SU-DHL-6 (cell line): ENCODE measurements around the gene LDB2.

Experiments
- H2AFZ ChIP-seq: fragments of 200-600 bp; sonication (generic); 2 replicates; pipeline ENCODE4 v1.6.1; 2014; ENCODE audit warnings: low read depth, mild to moderate bottlenecking, moderate library complexity, mixed read lengths, antibody characterized with exemption, low read length; ENCODE audit not compliant: severe bottlenecking
- H3F3A ChIP-seq: fragments of 200-600 bp; shearing (Covaris generic); 2 replicates; pipeline ENCODE4 v1.6.0; 2016; ENCODE audit warnings: antibody characterized with exemption, mild to moderate bottlenecking; ENCODE audit not compliant: insufficient read depth
- H3K27ac ChIP-seq: fragments of 200-600 bp; sonication (generic); 2 replicates; pipeline ENCODE4 v1.5.1; 2016; ENCODE audit warnings: low read depth, mild to moderate bottlenecking, low read length, moderate library complexity, mixed read lengths
- H3K27me3 ChIP-seq: fragments of 200-600 bp; sonication (generic), shearing (Covaris generic); 2 replicates; pipeline ENCODE4 v1.6.0; 2014; ENCODE audit warnings: mild to moderate bottlenecking, low read length
- H3K36me3 ChIP-seq: fragments of 200-600 bp; sonication (generic); 2 replicates; pipeline ENCODE4 v1.6.1; 2014; ENCODE audit warnings: mild to moderate bottlenecking, low read length, mixed read lengths
- H3K4me2 ChIP-seq: fragments of 300-600, 200-600 bp; shearing (Covaris generic), sonication (generic); 2 replicates; pipeline ENCODE4 v1.6.0; 2014; ENCODE audit warnings: low read length, low read depth, mild to moderate bottlenecking; ENCODE audit not compliant: poor library complexity, severe bottlenecking
- H3K4me3 ChIP-seq: fragments of 200-600 bp; sonication (generic); 2 replicates; pipeline ENCODE4 v1.5.1; 2014; ENCODE audit warnings: antibody characterized with exemption, low read length, mild to moderate bottlenecking, mixed read lengths; ENCODE audit not compliant: insufficient read depth, poor library complexity, severe bottlenecking
- H3K79me2 ChIP-seq: fragments of 200-600 bp; sonication (generic); 2 replicates; pipeline ENCODE4 v1.6.1; 2014; ENCODE audit warnings: mild to moderate bottlenecking, low read length, moderate library complexity; ENCODE audit not compliant: insufficient read depth
- H3K9ac ChIP-seq: fragments of 200-600 bp; sonication (generic); 2 replicates; pipeline ENCODE4 v1.7.0; 2014; ENCODE audit warnings: mild to moderate bottlenecking, low read length
- H3K9me2 ChIP-seq: fragments of 200-600 bp; sonication (generic); replicated peaks from 2 replicates; pipeline ENCODE4 v1.6.1; 2014; ENCODE audit warnings: low read length; ENCODE audit not compliant: insufficient read depth
- H3K9me3 ChIP-seq: fragments of 200-600 bp; sonication (generic); 2 replicates; pipeline ENCODE4 v1.6.1; 2014; ENCODE audit warnings: low read length, mixed read lengths; ENCODE audit not compliant: insufficient read depth
- H4K20me1 ChIP-seq: fragments of 200-600 bp; sonication (generic); 2 replicates; pipeline ENCODE4 v1.6.1; 2014; ENCODE audit warnings: low read depth, mild to moderate bottlenecking, antibody characterized with exemption, low read length, moderate library complexity, mixed read lengths
- CTCF ChIP-seq: fragments of 200-600 bp; sonication (generic); IDR thresholded peaks from one replicate; pipeline ENCODE4 v1.5.1; 2017; ENCODE audit warnings: antibody characterized with exemption, mild to moderate bottlenecking, low read length, moderate library complexity; ENCODE audit not compliant: insufficient read depth, poor library complexity, severe bottlenecking
- EZH2phosphoT487 ChIP-seq: fragments of 200-600 bp; sonication (generic), shearing (Covaris generic); conservative IDR thresholded peaks from 2 replicates; pipeline ENCODE4 v1.6.1; 2018; ENCODE audit warnings: mild to moderate bottlenecking, antibody characterized with exemption, low read length, moderate library complexity, mixed read lengths

LDB2 gene

DNA sequence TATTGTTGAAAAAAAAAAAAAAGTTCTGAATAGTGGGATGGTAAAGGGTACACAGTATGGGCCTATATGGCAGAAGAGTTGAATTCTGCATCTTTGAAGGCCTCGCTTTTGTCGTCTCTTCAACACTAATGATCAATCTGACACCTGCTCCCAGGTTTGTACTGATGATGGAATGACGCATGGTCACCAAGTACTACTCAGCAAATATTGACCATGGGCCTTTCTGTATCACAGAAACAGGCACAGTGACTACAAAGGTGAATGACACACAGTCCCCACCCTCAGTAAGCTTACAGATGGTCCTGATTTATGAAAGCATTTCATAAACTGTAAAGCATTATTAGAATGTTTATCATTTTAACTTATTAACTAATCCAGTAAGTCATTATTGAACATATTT is 152.6 kb downstream of the LDB2 start:
- TF ChIP-seq EZH2phosphoT487: no peak
- Histone ChIP-seq H3K4me3 (no peak overlapping the region), H3K79me2 (no peaks in the 10 kb centered on the region), H3K9ac (no peak overlapping the region), H3K36me3 (no peaks in the 10 kb centered on the region), H3K9me2 (no peaks in the 10 kb centered on the region), H3K4me2 (no peak overlapping the region), H3K27ac (no peak overlapping the region), H3F3A (no peaks in the 10 kb centered on the region), H2AFZ (no peak overlapping the region), H3K27me3 (no peaks in the 10 kb centered on the region), H4K20me1 (no peaks in the 10 kb centered on the region), H3K9me3 (no peaks in the 10 kb centered on the region)

DNA sequence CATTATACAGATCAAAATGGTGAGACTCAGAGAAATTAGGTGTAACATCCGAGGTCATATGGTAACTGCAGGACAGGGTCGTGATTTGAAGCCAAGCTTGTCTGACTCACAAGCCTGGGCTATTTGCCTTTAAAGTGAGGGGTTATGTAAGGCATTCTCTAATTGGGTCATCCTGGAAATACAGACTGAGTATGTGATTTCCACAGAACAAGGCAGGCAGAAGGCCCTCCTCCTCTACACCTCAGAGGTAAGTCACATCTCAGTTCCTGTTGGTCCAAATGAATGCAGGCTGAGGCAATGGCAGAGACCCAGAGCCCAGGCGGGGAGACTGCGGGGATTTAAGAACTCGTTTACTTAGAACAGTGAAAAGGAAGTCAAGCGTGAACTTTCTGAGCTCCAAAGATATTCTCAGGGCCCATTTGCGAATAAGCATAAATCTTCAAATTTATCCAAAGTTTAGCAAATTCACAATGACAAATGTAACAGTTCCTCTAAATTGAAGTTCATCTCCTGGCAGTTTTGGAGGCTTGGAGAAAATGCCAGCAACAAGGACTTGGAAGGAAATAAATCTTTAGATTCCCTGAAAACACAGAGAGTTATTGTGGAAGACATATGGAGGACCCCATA is 153.3 kb downstream of the LDB2 start:
- H3K79me2 ChIP-seq: no peaks in the 10 kb centered on the region
- H3F3A ChIP-seq: no peaks in the 10 kb centered on the region
- TF ChIP-seq EZH2phosphoT487 (no peak), CTCF (no peak)
- H3K27ac ChIP-seq: no peak overlapping the region
- H4K20me1 ChIP-seq: no peaks in the 10 kb centered on the region
- no peaks in the 10 kb centered on the region for H3K36me3 ChIP-seq
- no peak overlapping the region for H3K4me3 ChIP-seq
- H3K9me2 ChIP-seq: no peaks in the 10 kb centered on the region
- no peak overlapping the region for H3K4me2 ChIP-seq
- no peak overlapping the region for H2AFZ ChIP-seq
- H3K9me3 ChIP-seq: no peaks in the 10 kb centered on the region
- no peaks in the 10 kb centered on the region for H3K27me3 ChIP-seq
- no peak overlapping the region for H3K9ac ChIP-seq

- no peaks in the 10 kb centered on the region for H3K79me2 ChIP-seq
- no peak overlapping the region for H3K4me2 ChIP-seq
- no peaks in the 10 kb centered on the region for H3K9me3 ChIP-seq
- H3K4me3 ChIP-seq: no peak overlapping the region
- H2AFZ ChIP-seq: no peak overlapping the region
- H4K20me1 ChIP-seq: no peaks in the 10 kb centered on the region
- H3K9me2 ChIP-seq: no peaks in the 10 kb centered on the region
- no peak for TF ChIP-seq EZH2phosphoT487
- no peak for TF ChIP-seq CTCF
- no peaks in the 10 kb centered on the region for H3F3A ChIP-seq
- H3K27me3 ChIP-seq: no peaks in the 10 kb centered on the region
- H3K27ac ChIP-seq: no peak overlapping the region
- no peaks in the 10 kb centered on the region for H3K36me3 ChIP-seq
- H3K9ac ChIP-seq: no peak overlapping the region
Observed at GRCh38 chr4:16741287-16741686, 157.2 kb downstream of the LDB2 start.

DNA sequence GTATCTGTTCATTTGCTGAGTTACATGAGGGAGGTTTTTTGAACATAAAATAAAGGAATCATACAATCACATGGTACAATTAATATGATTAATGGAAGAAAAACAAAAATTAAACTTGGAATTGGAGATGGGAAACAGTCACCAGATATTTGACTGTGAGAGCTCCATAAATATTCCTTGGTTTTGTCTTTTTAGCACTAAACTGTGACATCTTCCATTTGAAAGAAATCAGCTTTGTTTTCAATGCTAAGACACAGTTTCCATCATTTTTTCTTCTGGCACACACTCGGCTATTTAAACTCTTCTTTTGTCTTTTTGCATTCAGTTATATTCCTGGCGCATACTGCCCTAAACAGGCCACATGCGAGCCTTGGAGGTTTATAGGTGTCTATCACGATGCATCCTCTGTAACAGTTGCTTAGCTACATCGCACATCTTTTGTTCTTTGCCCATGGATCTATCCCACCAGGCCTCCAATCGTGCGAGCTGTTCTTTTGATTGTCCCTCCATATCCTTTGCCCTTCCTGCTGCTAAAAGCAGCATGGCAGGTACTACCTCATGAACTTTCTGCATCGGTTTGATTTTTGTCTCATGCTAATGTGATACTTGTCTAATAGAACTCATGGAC is 158.3 kb downstream of the LDB2 start:
- Histone ChIP-seq H3K9ac (no peak overlapping the region), H3K4me3 (no peak overlapping the region), H4K20me1 (no peaks in the 10 kb centered on the region), H3K36me3 (no peaks in the 10 kb centered on the region), H3K79me2 (no peaks in the 10 kb centered on the region), H3K27ac (no peak overlapping the region), H3K9me2 (no peaks in the 10 kb centered on the region), H3F3A (no peaks in the 10 kb centered on the region), H3K27me3 (no peaks in the 10 kb centered on the region), H3K9me3 (no peaks in the 10 kb centered on the region), H3K4me2 (no peak overlapping the region), H2AFZ (no peak overlapping the region)
- TF ChIP-seq EZH2phosphoT487: no peak
- no peak for TF ChIP-seq CTCF
